HG03432 (cell line): ENCODE results near the gene ATP8A2.
"Not testable (repeated sequence)": the region's sequence is repeated elsewhere in the genome, so short reads cannot be mapped to it uniquely, and the experiment has no call there.

Source experiments
- ATAC-seq: cut with Tn5 transposase; IDR thresholded peaks from one replicate; pipeline ENCODE4 v1.9.1; 2021; ENCODE audit warnings: mild to moderate bottlenecking, moderate library complexity; ENCODE audit not compliant: unreplicated experiment

ATP8A2 gene

DNA sequence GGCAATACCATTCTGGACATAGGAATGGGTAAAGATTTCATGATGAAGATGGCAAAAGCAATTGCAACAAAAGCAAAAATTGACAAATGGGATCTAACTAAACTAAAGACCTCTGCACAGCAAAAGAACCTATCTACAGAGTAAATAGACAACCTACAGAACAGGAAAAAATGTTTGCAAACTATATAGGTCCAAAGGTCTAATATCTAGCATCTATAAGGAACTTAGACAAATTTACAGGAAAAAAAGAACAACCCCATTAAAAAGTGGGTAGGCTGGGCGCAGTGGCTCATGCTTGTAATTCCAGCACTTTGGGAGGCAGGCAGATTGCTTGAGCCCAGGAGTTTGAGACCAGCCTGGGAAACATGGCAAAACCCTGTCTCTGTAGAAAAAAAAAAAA lies 418.4 kb downstream of the ATP8A2 start:
- ATAC-seq = not testable (repeated sequence)

- ATAC-seq = no peak
These were observed 423.5 kb downstream of the ATP8A2 start for GRCh38 chr13:25795277-25795676.

- no peak for ATAC-seq
These were observed 424.7 kb downstream of the ATP8A2 start for GRCh38 chr13:25796474-25796873.

DNA sequence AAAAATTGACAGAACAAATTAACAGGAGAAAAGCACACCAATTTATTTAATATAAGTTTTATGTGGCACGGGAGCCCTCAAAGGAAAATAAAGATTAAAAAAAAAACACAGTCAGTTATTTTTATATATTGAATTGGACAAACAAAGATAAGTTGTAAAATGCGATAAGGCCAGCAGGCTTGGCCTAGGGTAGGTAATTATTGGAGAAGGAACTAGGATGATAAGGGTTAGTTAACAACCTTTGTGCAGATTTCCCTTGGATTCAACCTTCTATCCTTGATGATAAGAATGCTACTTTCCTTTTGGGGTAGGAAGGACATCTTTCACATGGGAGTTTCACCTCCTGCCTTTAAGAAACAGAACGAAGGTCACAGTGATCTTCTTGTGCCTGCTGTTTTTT lies 427.2 kb downstream of the ATP8A2 start:
- ATAC-seq = no peak

DNA sequence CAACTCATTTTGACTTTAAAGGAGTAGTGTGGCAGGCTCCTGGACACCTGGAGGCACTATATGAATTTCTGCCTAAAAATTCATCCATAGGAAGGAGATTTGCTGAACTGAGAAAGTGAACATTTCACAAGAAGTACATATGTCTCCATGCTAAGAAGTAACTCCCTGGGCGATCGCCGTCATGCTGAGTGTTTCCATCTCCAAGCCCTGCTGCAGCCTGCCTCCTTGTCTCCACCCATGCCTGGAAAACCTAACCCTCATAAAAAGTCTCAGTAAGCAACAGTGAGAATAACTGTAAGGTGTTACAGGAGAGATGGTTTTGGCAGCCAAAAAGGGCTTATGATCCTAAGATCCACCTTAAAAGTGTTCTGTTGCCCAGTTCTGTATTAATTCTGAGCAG lies 428.7 kb downstream of the ATP8A2 start:
- ATAC-seq = no peak

DNA sequence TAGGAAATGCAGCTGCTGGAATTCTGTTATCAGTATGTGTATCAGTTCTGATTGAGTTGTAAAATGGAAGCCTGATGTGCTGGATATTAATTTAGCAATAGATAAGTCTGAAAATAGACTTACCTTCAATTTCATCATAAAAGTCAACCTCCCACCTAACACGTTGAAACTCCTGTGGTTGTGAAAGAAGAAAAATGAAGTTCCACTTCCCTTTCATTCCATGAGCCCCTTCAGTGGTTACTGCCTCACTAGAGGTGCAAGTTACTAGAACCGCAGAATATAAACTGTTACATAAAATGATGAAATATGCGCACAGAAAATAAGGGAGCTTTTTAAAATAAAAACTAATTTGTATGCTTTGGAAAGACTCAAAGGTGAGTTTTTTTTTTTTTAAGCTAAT lies 430.8 kb downstream of the ATP8A2 start:
- ATAC-seq = no peak

DNA sequence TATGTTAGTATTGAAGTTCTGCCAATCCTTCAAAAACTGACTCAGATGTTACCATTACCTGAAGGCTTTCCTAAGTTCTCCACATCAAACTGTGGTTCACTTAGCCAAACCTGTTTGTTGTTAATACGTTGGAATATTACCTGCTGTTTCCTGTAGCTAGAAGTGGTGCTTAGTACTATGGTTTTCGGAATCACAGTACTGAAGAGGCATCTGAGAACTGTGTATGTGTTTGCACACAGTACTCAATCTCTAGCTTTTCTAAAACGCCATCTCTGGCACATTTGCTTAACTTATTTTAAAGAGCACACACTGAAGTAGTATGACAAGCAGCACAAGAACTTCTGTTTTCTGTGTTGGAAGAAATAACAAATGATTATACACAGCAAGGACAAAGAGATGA lies 431.9 kb downstream of the ATP8A2 start:
- ATAC-seq = no peak

DNA sequence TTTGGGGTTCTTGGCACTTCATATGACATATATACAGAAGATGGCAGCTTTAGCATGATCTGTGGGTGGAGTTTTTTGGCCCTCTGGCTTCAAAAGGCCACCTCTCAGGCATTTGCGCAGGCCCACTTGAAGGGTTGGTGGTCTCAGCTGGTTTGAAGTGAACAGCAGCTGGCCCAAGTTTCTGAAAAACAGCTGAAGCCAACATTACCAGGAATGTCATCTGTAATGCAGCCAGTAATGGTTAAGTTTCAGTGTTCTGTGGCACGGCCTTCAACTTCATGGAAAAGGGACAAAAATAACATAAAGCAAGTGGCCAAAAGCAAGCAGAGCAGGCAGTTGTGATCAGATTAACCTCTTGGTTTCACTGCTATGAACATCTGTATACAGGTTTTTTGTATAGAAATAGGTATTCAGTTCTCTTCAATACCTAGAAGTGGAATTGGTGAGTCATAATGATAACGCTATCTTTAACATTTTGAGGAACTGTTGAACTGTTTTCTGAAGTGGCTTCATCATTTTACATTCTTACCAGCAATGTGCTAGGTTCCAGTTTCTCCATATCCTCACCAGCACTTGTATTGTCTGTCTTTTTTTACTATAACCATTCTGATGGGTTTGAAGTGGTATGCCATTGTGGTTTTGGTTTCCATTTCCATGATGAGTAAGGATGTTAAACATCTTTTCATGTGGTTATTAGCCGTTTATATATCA lies 434.6 kb downstream of the ATP8A2 start:
- peak; percentile 69 for ATAC-seq

GRCh38 chr13:25807562-25807961 lies 435.8 kb downstream of the ATP8A2 start:
- ATAC-seq = no peak

- ATAC-seq = no peak
These were observed 439.7 kb downstream of the ATP8A2 start for GRCh38 chr13:25811506-25811905.

DNA sequence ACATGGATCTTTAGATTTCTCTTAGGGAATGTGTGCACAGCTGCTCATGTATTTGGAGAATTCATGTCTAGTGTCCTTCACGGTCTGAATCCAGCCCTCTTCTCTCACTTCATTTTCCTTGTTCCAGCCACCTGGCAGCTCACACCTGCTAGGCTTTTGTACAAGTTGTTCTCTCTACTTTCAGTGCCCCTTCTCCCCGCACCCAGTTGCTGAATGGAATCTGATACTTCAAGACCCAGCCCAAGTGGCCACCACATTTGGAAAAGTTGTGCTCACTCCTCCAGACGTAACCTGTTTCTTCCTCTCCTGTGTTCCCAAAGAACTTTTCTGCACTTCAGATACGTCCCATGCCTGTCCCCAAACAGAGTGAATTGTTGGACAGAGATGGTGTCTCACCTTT lies 444.5 kb downstream of the ATP8A2 start:
- no peak for ATAC-seq

- no peak for ATAC-seq
These were observed 448.2 kb downstream of the ATP8A2 start for GRCh38 chr13:25819856-25820530.

GRCh38 chr13:25821776-25822175 lies 450.0 kb downstream of the ATP8A2 start:
- no peak for ATAC-seq

- ATAC-seq = not testable (repeated sequence)
These were observed 455.4 kb downstream of the ATP8A2 start for GRCh38 chr13:25827221-25827620.

DNA sequence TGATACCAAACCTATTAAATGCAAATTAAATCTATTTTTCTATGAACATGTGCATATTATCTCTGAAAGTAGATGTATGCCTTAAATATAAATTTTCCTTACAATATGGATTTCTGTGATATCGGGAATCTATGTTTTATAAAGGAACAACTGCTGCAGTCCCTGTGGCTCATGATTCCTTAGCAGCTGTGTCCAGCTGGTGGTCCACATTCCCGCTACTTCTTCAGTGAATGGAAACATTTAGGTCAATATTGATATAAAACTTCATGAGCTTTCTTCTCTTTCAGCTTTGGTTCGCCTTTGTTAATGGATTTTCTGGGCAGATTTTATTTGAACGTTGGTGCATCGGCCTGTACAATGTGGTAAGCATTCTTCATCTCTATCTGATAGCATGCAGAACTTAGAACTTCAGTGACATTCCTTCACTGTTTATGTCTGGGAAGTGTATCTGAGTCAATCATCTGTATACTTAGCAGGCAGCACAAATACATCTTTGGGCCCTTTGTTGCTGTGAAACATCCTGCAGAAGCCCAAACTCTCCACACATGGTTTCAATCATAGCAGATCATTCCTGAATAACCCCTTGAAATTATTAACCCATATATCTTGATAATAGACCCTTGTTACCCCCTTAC lies 456.2 kb downstream of the ATP8A2 start:
- no peak for ATAC-seq

DNA sequence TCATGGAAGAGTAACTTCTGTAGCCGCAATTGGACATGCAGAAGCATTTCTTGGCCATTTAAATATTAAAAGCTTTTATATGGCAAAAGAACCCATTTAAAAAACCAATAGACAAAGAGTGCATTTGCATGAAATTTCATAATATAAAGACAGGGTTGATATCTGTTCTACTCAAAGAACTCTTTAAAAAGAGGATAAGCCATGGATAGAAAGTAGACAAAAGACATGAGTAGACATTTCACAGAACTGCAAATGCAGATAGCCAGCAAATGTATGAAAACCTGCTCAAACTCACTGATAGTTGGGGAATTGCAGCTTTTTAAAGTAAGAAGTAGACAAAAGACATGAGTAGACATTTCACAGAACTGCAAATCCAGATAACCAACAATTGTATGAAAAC lies 462.0 kb downstream of the ATP8A2 start:
- ATAC-seq = no peak

DNA sequence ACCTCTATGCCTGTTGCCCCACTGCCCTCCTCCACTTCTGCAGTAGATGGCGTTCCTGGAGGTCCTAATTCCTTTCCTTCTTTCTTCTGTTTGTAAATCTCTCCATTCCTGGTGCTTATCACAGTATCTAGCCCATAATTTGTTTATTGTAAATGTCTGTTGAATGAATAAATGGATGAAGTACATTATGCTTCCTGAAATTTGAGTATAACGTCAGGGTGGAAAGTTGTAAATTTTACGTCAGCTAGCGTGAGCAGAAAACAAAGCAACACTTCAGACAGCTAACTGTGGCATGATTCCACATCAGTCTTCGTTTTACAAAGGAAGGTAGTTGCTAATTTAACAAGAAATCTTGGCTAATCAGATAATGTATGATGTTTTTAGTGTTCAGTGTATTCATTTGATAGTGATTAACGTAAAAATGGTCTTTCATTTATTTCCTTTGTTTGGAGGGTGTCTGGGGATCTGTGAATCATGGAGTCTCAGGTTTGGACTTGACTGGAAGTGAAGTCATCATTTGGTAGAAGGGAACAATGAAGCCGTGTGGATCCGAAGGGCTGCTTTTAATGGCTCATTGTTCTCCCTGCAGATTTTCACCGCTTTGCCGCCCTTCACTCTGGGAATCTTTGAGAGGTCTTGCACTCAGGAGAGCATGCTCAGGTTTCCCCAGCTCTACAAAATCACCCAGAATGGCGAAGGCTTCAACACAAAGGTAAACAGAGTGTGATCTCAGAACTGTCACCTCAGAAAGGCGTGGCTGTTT lies 465.0 kb downstream of the ATP8A2 start:
- no peak for ATAC-seq

DNA sequence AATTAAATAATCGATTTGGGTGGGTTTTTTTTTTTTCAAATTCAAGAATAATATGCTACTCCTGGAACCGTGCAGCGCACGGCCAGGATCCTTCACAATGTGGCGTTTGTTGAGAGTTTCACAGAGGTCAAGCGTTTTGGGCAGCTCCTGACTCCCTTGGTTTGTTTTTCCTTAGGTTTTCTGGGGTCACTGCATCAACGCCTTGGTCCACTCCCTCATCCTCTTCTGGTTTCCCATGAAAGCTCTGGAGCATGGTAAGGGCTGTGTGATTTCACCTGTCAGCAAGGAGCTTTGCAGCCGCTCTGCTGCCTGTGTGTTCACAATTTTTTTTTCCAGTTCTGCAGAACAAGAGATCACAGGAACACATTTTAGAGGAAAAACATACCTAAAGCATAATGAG lies 467.6 kb downstream of the ATP8A2 start:
- ATAC-seq = no peak

DNA sequence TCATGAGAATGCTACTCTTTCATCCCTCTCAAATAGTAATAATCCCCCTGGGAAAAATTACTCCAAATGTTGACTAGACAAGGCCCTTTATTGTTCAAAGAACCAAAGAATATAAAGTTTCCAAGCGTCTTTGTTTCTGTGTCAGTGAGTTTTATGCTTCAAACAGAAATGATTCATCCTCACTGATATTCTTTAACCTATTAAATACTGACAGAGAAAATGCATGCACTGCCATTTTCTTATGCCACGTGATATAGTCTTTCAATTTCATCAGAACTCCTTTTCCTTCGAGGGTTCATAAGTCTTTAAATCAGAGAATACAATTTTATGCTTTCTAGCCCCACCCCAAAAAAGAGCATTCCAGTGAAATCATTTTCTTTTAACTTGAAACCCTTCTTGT lies 468.5 kb downstream of the ATP8A2 start:
- ATAC-seq = no peak

GRCh38 chr13:25840931-25841330 lies 469.2 kb downstream of the ATP8A2 start:
- ATAC-seq = no peak

- ATAC-seq = no peak
These were observed 471.9 kb downstream of the ATP8A2 start for GRCh38 chr13:25843692-25844091.
